WTC11 (cell line): ENCODE data around the gene AGXT.

Experiments used
- CTCF ChIP-seq: fragments of 200-600 bp; IDR thresholded peaks from 2 replicates; pipeline ENCODE4 v1.8.0; 2022; ENCODE audit warnings: antibody characterized with exemption
- ERG ChIP-seq: fragments of 250-450 bp; sonication (Bioruptor Pico); IDR thresholded peaks from 2 replicates; pipeline ENCODE4 v1.8.0; 2021; ENCODE audit warnings: mild to moderate bottlenecking
- SP1 ChIP-seq: sonication (generic); formaldehyde crosslinking; conservative IDR thresholded peaks from 2 replicates; pipeline ENCODE4 v1.8.1; 2022; ENCODE audit warnings: missing genetic modification reagents
- USF2 ChIP-seq: sonication (generic); formaldehyde crosslinking; IDR thresholded peaks from 2 replicates; pipeline ENCODE4 v1.8.1; 2023; ENCODE audit warnings: mild to moderate bottlenecking, missing genetic modification reagents, moderate library complexity
- TF ChIP-seq, protein P1 (sequence below): sonication (generic); formaldehyde crosslinking; IDR thresholded peaks from 2 replicates; pipeline ENCODE4 v1.8.1; 2022; ENCODE audit warnings: low read depth, missing genetic modification reagents, borderline replicate concordance

GRCh38 chr2:240891492-240892340 is 23.1 kb downstream of the AGXT start:
- TF ChIP-seq CTCF (no peak), USF2 (CRISPR knock-in tag) (no peak), ERG (no peak), SP1 (CRISPR knock-in tag) (no peak)
- TF ChIP-seq, protein P1, sequence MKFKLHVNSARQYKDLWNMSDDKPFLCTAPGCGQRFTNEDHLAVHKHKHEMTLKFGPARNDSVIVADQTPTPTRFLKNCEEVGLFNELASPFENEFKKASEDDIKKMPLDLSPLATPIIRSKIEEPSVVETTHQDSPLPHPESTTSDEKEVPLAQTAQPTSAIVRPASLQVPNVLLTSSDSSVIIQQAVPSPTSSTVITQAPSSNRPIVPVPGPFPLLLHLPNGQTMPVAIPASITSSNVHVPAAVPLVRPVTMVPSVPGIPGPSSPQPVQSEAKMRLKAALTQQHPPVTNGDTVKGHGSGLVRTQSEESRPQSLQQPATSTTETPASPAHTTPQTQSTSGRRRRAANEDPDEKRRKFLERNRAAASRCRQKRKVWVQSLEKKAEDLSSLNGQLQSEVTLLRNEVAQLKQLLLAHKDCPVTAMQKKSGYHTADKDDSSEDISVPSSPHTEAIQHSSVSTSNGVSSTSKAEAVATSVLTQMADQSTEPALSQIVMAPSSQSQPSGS (CRISPR knock-in tag) = no peak
